Naive thymus-derived CD4-positive, alpha-beta T cell (primary cell): Measurements from ENCODE around the gene FAM72C. TPM values are rescaled to one million over a fixed set of nuclear protein-coding genes. Genes with fewer than 3 reads are reported as not detected.
A peak's percentile ranks its signal among the peaks of the same experiment; 100 is the strongest.
"Not testable (repeated sequence)": the region's sequence is repeated elsewhere in the genome, so short reads cannot be mapped to it uniquely, and the experiment has no call there.

ENCODE experiments used
- ATAC-seq: fragments of 150-1000 bp; cut with Tn5 transposase; 2 replicates; pipeline ENCODE4 v1.10.0; 2021; ENCODE audit warnings: mild to moderate bottlenecking, moderate library complexity
- CTCF ChIA-PET: fragments of 350-600 bp; sonication (Branson Sonifier 250); formaldehyde crosslinking; loops from one replicate; lab custom pipeline; 2021; ENCODE audit warnings: antibody characterized with exemption; lab: Charles Lee
- POLR2A ChIA-PET: fragments of 350-600 bp; sonication (Branson Sonifier 250); formaldehyde crosslinking; loops from one replicate; lab custom pipeline; 2021; ENCODE audit warnings: antibody characterized with exemption, inconsistent platforms; lab: Charles Lee
- DNase-seq, 9 donors: peaks; one replicate each; pipeline versions ENCODE4 v3.0.0 to v3.0.0-alpha.2; 2020 to 2022; ENCODE audit warnings: mixed read lengths in 1 of 9
- H3K27ac ChIP-seq: one replicate; pipeline ENCODE4 v1.7.0; 2013; ENCODE audit warnings: mild to moderate bottlenecking, low read depth, low read length, moderate library complexity
- H3K27me3 ChIP-seq, 2 donors: one replicate each; pipeline ENCODE4 v1.7.0; 2013; ENCODE audit warnings: low read length in 2 of 2, mild to moderate bottlenecking in 2 of 2, moderate library complexity in 2 of 2; ENCODE audit not compliant: control insufficient read depth in 2 of 2, insufficient read depth in 2 of 2
- H3K36me3 ChIP-seq, 3 experiments: 1 replicate in 2 of 3; 2 replicates in 1 of 3; pipeline ENCODE4 v1.7.0; 2013; ENCODE audit warnings: low read length in 3 of 3, mild to moderate bottlenecking in 3 of 3, moderate library complexity in 1 of 3; ENCODE audit not compliant: insufficient read depth in 3 of 3, control insufficient read depth in 2 of 3
- H3K4me1 ChIP-seq, 2 donors: one replicate each; pipeline ENCODE4 v1.7.0; 2013; ENCODE audit warnings: low read length in 2 of 2, mild to moderate bottlenecking in 2 of 2, moderate library complexity in 1 of 2; ENCODE audit not compliant: control insufficient read depth in 2 of 2, insufficient read depth in 2 of 2
- H3K4me3 ChIP-seq: 2 replicates; pipeline ENCODE4 v1.7.0; 2013; ENCODE audit warnings: mild to moderate bottlenecking, low read length
- H3K9me3 ChIP-seq, 3 experiments: 1 replicate in 2 of 3; 2 replicates in 1 of 3; pipeline ENCODE4 v1.7.0; 2013; ENCODE audit warnings: low read length in 3 of 3; ENCODE audit not compliant: control insufficient read depth in 2 of 3
- H3K27ac Mint-ChIP-seq, 9 donors: one replicate each; pipeline ENCODE4 v1.8.0; 2020 to 2022; ENCODE audit warnings: mixed read lengths in 9 of 9, mild to moderate bottlenecking in 8 of 9, moderate library complexity in 5 of 9, inconsistent platforms in 2 of 9
- H3K27me3 Mint-ChIP-seq, 5 donors: one replicate each; pipeline ENCODE4 v1.8.0; 2021 to 2022; ENCODE audit warnings: mixed read lengths in 5 of 5, mild to moderate bottlenecking in 1 of 5
- H3K36me3 Mint-ChIP-seq, 5 donors: one replicate each; pipeline ENCODE4 v1.8.0; 2020 to 2022; ENCODE audit warnings: mixed read lengths in 5 of 5, mild to moderate bottlenecking in 3 of 5, inconsistent platforms in 1 of 5
- H3K4me1 Mint-ChIP-seq, 7 donors: one replicate each; pipeline ENCODE4 v1.8.0; 2020 to 2022; ENCODE audit warnings: mixed read lengths in 7 of 7, mild to moderate bottlenecking in 3 of 7, inconsistent platforms in 1 of 7
- H3K4me3 Mint-ChIP-seq, 10 donors: one replicate each; pipeline ENCODE4 v1.8.0; 2020 to 2022; ENCODE audit warnings: mild to moderate bottlenecking in 10 of 10, mixed read lengths in 10 of 10, moderate library complexity in 6 of 10, inconsistent platforms in 2 of 10
- H3K9me3 Mint-ChIP-seq, 11 donors: one replicate each; pipeline ENCODE4 v1.8.0; 2020 to 2022; ENCODE audit warnings: mixed read lengths in 11 of 11, mild to moderate bottlenecking in 4 of 11, inconsistent platforms in 1 of 11, moderate library complexity in 1 of 11
- intact Hi-C, 2 donors: fragments of 100-400 bp; cut with micrococcal nuclease; formaldehyde crosslinking; loops; one replicate each; pipeline ENCODE4 v1.15.1; 2023
- polyA plus RNA-seq, 2 donors: library from polyadenylated mRNA; unstranded; fragments of 300-500 nt; fragmentation: Illumina TruSeq; gene quantifications; one replicate each; pipeline ENCODE4 v1.2.3, GENCODE V29; 2021
- total RNA-seq, 6 experiments: library from RNA in 5 of 6; stranded (reverse) in 5 of 6; gene quantifications; 1 replicate in 5 of 6; 2 replicates in 1 of 6; pipeline ENCODE4 v1.2.3 and lab custom pipeline; 2021 to 2026

The FAM72C gene
- total and polyA plus RNA-seq, 7 experiments from 2014 or later, result 11.2 TPM; not detected in 6

DNA sequence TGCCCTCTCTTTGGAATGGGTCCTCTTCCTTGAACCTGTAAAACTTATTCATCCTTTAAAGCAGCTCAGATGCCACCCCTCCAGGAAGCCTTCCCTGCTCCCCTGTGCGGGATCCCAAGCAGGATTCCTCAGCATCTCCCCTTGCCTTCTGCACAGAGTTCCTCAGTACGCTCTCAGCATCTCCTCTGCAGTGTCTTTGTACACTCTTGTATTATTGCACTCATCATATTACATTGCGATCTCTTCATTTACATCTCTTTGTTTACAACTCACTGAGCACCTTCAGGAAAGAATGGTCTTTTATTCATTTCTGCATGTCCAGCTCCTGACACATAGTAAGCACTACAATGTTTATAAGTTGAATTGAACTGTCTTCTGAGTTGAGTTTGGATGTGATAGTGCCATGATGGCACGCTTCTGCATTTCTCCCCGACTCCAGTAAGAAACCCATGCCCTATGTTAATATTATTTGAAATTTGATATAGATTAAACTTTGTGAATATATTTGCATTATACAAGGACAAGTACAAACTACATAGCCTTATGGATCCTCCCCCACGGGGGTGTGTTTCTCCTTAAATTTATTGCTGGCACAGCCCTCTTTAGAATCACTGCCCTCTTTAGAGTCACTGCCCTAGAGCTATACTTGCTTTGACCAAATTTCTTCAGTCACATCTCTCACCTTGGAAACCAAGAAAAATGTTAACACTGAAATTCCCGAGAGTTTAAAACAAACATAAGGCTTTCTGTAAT lies 13.1 kb upstream of the FAM72C start:
- H3K4me1 Mint-ChIP-seq, H3K9me3 ChIP-seq, H3K9me3 Mint-ChIP-seq, H3K4me3 Mint-ChIP-seq, H3K36me3 ChIP-seq, POLR2A ChIA-PET, H3K4me3 ChIP-seq, H3K27me3 ChIP-seq, DNase-seq, H3K27ac ChIP-seq, H3K27ac Mint-ChIP-seq, ATAC-seq, H3K27me3 Mint-ChIP-seq, H3K4me1 ChIP-seq, intact Hi-C loops, CTCF ChIA-PET, H3K36me3 Mint-ChIP-seq: not testable (repeated sequence)

DNA sequence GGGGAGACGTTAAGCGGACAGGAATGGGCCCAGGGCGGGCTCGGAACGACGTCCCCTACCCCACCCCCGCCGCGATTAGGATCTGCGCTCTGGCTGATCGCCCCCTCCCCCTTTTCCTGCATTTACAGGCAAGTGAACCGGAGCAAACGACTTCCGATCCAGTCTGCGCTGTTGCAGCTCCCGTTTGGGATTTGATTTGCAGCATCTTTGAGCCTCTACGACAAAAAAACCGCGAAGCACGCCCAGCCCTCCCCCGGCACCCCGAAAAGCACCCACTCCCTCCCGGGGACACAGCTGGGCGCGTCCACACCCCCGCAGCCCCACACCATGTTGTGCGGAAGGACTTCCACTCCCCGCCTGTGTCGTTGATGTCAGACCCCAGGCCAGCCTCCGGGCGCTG lies 2.6 kb upstream of the FAM72C start:
- H3K4me1 Mint-ChIP-seq, ATAC-seq, H3K27me3 ChIP-seq, CTCF ChIA-PET, H3K4me1 ChIP-seq, H3K4me3 ChIP-seq, H3K36me3 Mint-ChIP-seq, H3K36me3 ChIP-seq, POLR2A ChIA-PET, H3K27me3 Mint-ChIP-seq, H3K9me3 Mint-ChIP-seq, intact Hi-C loops, H3K9me3 ChIP-seq, H3K27ac ChIP-seq: not testable (repeated sequence)
- H3K4me3 Mint-ChIP-seq, result peak overlapping the region in 7 of 10 donors; percentile 65 to 88 (median 78)
- DNase-seq, result peak in 2 of 9 donors; percentile 6 to 25
- peak overlapping the region in 1 of 9 donors; percentile 76 for H3K27ac Mint-ChIP-seq

- DNase-seq, result peak in 1 of 9 donors; percentile 1
- intact Hi-C loops, H3K27me3 ChIP-seq, H3K4me1 ChIP-seq, H3K27me3 Mint-ChIP-seq, POLR2A ChIA-PET, H3K4me1 Mint-ChIP-seq, H3K27ac ChIP-seq, ATAC-seq, H3K9me3 ChIP-seq, H3K9me3 Mint-ChIP-seq, H3K36me3 ChIP-seq, CTCF ChIA-PET, H3K36me3 Mint-ChIP-seq, H3K4me3 ChIP-seq: not testable (repeated sequence)
- H3K4me3 Mint-ChIP-seq, result peak overlapping the region; percentile 84 to 98 (median 92)
- peak overlapping the region in 3 of 9 donors; percentile 83 to 94 (median 87) for H3K27ac Mint-ChIP-seq
Observed at GRCh38 chr1:143973876-143974414, 2.2 kb upstream of the FAM72C start.

DNA sequence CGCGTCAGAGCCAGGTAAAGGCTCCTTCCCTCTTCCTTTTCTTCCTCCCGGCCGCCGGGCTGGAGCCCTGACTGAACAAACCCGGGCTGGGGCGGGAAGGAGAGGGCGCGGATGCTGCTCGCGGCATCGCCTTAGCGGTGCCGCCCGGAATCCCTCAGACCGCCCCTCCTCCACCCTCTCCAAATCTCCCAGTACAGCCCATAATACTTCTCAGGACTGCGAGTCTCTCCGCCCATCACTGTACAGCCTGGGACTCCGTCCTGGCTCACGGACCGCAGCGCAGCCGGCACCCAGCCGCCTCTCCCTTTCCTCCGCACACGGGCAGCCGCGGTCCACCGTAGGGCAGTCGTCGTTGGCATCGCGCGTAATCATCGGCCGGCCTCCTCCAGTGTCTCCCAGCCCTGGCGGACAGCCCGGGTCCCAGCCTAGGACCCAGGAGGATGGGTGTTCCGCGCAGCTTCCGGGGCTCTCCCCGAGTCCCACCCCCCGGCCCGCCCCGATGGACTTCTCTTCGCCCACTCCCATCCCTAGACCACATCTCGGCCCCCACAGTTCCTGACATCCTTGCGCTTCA lies 1.1 kb upstream of the FAM72C start:
- H3K9me3 ChIP-seq, H3K27me3 Mint-ChIP-seq, H3K4me3 Mint-ChIP-seq, H3K4me1 Mint-ChIP-seq, H3K36me3 Mint-ChIP-seq, H3K27me3 ChIP-seq, H3K27ac ChIP-seq, CTCF ChIA-PET, POLR2A ChIA-PET, intact Hi-C loops, H3K4me3 ChIP-seq, DNase-seq, H3K9me3 Mint-ChIP-seq, ATAC-seq, H3K4me1 ChIP-seq, H3K27ac Mint-ChIP-seq, H3K36me3 ChIP-seq: not testable (repeated sequence)

DNA sequence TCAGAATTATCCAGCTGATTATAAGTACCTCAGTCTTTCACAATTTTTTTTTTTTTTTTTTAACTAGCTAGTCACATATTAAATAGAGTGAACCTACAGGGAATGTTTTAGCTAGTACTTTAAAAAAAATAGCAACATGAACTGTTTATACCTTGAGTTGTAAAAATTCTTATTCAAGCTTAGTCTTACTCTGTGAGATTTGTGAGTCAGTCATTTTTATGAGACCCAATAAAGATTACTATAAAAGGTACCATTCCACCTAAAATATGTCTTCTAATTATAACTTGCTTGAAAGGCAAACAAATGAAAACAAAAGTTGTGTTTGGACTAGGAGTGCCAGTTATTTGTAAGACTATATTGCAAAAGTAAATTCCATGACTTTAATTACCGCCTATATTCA lies 5.9 kb downstream of the FAM72C start:
- H3K4me3 Mint-ChIP-seq, H3K36me3 ChIP-seq, H3K27me3 ChIP-seq, H3K4me1 Mint-ChIP-seq, H3K4me1 ChIP-seq, POLR2A ChIA-PET, H3K27ac ChIP-seq, DNase-seq, H3K27ac Mint-ChIP-seq, H3K9me3 ChIP-seq, H3K36me3 Mint-ChIP-seq, H3K9me3 Mint-ChIP-seq, intact Hi-C loops, CTCF ChIA-PET, H3K4me3 ChIP-seq, H3K27me3 Mint-ChIP-seq, ATAC-seq: not testable (repeated sequence)

- not testable (repeated sequence) for H3K36me3 ChIP-seq, H3K27me3 Mint-ChIP-seq
Observed at GRCh38 chr1:143964294-143964693, 7.5 kb downstream of the FAM72C start.

DNA sequence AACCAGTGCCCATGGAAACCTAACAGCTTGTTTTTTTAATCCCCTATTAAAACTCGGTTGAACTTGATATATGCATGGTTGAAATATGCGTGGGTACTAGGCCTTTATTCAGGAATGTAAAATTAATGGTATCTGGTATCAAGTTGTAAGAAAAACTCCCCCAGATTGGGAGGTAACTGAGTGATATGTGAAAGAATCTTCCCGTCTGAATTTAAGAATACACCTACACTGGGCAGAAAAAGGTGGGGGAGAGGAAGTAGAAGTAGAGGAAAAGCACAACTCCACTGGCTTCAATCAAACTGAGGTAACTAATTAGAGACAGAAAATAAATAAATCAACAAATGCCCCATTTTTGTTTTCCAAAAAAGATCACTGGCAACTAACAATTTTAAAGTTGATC lies 15.9 kb downstream of the FAM72C start:
- ATAC-seq, H3K27ac ChIP-seq, H3K9me3 ChIP-seq, H3K4me1 Mint-ChIP-seq, DNase-seq, H3K4me3 Mint-ChIP-seq, H3K27ac Mint-ChIP-seq, H3K4me1 ChIP-seq, POLR2A ChIA-PET, H3K36me3 ChIP-seq, H3K27me3 ChIP-seq, H3K4me3 ChIP-seq, H3K9me3 Mint-ChIP-seq, intact Hi-C loops, H3K27me3 Mint-ChIP-seq, H3K36me3 Mint-ChIP-seq, CTCF ChIA-PET: not testable (repeated sequence)

More at GRCh38 chr1:143964294-143964693, 7.5 kb downstream of the FAM72C start:
- H3K4me1 Mint-ChIP-seq, H3K36me3 Mint-ChIP-seq, H3K27ac Mint-ChIP-seq, H3K4me1 ChIP-seq, H3K4me3 Mint-ChIP-seq, H3K27me3 ChIP-seq, H3K4me3 ChIP-seq, CTCF ChIA-PET, DNase-seq, H3K9me3 Mint-ChIP-seq, intact Hi-C loops, POLR2A ChIA-PET, H3K9me3 ChIP-seq, H3K27ac ChIP-seq, ATAC-seq: not testable (repeated sequence)
